H7 (cell line): ENCODE measurements around the gene PPP1R1B. TPM values are rescaled to one million over a fixed set of nuclear protein-coding genes. Genes with fewer than 3 reads are reported as not detected.
A peak's percentile ranks its signal among the peaks of the same experiment; 100 is the strongest.

ENCODE experiments used
- DNase-seq: peaks from one replicate; pipeline ENCODE4 v3.0.0; 2012
- H3K27me3 ChIP-seq: 2 replicates; pipeline ENCODE4 v1.6.0; 2011; ENCODE audit warnings: mild to moderate bottlenecking, low read length; ENCODE audit not compliant: control insufficient read depth, insufficient read depth
- H3K36me3 ChIP-seq: replicated peaks from 2 replicates; pipeline ENCODE4 v1.5.1; 2011; ENCODE audit warnings: low read length; ENCODE audit not compliant: control insufficient read depth, insufficient read depth
- H3K4me3 ChIP-seq: 2 replicates; pipeline ENCODE4 v1.5.1; 2011; ENCODE audit warnings: low read depth, mild to moderate bottlenecking, control low read depth, low read length, moderate library complexity; ENCODE audit not compliant: insufficient read depth
- total RNA-seq: library from RNA; depleted of rRNA; stranded (reverse); fragments of >200 nt; shearing (Covaris generic); gene quantifications from 2 replicates; pipeline ENCODE4 v1.2.3, GENCODE V29; 2014

Gene PPP1R1B
- total RNA-seq, 1 experiment from 2014 or later, result 8.3 TPM

GRCh38 chr17:39659279-39660010 lies 32.7 kb downstream of the PPP1R1B start:
- no peak for DNase-seq
- H3K36me3 ChIP-seq, result peaks cover 4% of the 10 kb centered on the region

GRCh38 chr17:39660011-39660360 lies 33.2 kb downstream of the PPP1R1B start:
- peaks cover 4% of the 10 kb centered on the region for H3K36me3 ChIP-seq
- DNase-seq, result no peak
- H3K27me3 ChIP-seq, result no peaks in the 10 kb centered on the region; the same call in 1 of the 2 replicates
- no peak overlapping the region for H3K4me3 ChIP-seq

More at GRCh38 chr17:39659279-39660010, 32.7 kb downstream of the PPP1R1B start:
- H3K4me3 ChIP-seq, result no peak overlapping the region
- no peaks in the 10 kb centered on the region; the same call in 1 of the 2 replicates for H3K27me3 ChIP-seq

- peaks cover 4% of the 10 kb centered on the region for H3K36me3 ChIP-seq
- no peak overlapping the region for H3K4me3 ChIP-seq
- peaks cover 2% of the 10 kb centered on the region; the same call in 1 of the 2 replicates for H3K27me3 ChIP-seq
- DNase-seq, result no peak
Measured at GRCh38 chr17:39660397-39661385, 33.9 kb downstream of the PPP1R1B start.

GRCh38 chr17:39661744-39662541 lies 35.2 kb downstream of the PPP1R1B start:
- peaks cover 4% of the 10 kb centered on the region for H3K36me3 ChIP-seq
- DNase-seq, result no peak
- no peak overlapping the region for H3K4me3 ChIP-seq
- H3K27me3 ChIP-seq, result peaks cover 14% of the 10 kb centered on the region

DNA sequence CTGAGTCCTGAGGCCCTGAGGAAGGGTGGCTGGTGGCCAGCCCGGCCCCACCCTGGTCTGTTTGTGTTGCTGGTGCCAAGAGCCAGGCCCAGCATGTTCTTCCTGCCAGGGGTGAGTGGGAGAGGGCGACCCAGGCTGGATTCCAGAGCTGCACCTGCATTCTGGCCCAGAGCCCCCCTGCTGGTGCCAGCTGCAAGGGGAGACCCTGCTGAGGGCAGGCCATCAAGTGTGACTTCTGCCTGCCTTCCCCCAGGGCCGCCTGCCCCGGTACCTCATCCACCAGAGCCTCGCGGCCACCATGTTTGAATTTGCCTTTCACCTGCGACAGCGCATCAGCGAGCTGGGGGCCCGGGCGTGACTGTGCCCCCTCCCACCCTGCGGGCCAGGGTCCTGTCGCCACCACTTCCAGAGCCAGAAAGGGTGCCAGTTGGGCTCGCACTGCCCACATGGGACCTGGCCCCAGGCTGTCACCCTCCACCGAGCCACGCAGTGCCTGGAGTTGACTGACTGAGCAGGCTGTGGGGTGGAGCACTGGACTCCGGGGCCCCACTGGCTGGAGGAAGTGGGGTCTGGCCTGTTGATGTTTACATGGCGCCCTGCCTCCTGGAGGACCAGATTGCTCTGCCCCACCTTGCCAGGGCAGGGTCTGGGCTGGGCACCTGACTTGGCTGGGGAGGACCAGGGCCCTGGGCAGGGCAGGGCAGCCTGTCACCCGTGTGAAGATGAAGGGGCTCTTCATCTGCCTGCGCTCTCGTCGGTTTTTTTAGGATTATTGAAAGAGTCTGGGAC lies 36.0 kb downstream of the PPP1R1B start:
- Histone ChIP-seq H3K4me3 (no peak overlapping the region), H3K27me3 (peaks cover 22% of the 10 kb centered on the region), H3K36me3 (peaks cover 4% of the 10 kb centered on the region)
- peak; percentile 77 for DNase-seq

DNA sequence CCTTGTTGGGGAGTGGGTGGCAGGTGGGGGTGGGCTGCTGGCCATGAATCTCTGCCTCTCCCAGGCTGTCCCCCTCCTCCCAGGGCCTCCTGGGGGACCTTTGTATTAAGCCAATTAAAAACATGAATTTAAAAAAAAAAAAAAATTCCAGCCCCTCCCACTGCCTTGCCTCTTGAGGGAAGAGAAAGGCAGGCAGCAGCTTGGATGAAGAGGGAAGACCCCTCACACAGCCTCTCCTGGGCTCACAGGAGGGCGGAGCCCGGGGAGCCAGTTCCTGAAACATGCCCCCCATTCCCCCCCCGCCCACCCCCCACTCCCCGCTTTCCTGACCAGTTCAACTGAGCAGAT lies 36.6 kb downstream of the PPP1R1B start:
- Histone ChIP-seq H3K36me3 (peaks cover 4% of the 10 kb centered on the region), H3K4me3 (peak overlapping the region; percentile 38; the same call in 1 of the 2 replicates), H3K27me3 (peaks cover 28% of the 10 kb centered on the region)
- peak; percentile 88 for DNase-seq

DNA sequence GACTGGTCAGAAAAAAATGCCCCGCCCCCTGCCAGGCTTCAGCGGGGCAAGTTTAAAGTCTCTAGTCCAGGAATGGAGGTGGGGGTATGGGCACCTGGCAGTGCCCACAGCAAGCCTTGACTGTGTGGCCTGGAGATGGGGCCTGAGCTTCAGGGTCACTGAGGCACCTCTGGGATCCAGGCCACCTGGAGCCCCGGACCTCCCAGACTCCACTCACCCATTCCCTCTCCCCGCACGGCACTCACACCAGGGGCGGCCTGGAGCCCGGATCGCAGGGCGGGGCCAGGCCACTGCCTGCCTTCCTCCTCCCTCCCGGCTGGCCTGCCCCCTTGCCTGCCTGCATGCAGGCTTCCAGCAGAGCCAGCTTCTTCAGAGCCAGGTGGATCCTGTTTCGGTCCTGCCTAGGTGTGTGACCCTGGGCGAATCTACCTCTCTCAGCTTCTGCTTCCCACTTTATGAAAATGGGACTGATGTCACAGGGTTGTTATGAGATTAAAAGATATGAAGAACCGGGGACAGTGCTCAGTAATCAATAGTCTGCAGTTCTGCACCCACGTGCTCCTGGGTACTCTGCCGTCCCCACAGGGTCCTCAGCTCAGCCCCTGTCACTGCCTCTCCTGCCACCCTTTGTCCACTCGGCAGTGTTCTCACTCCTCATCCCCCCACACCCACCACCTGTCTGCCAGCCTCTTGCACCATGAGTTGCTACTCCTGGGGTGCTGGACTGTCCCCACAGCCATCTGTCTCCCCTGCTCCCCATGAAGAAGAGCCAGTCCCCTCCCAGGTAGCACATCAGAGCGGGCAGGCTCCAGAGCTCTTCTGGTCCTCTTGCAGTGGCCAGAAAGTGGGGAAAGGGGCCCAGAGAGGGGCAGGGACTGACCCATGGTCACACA lies 37.2 kb downstream of the PPP1R1B start:
- Histone ChIP-seq H3K36me3 (peaks cover 4% of the 10 kb centered on the region), H3K27me3 (peaks cover 33% of the 10 kb centered on the region), H3K4me3 (peak overlapping the region; percentile 38)
- peak; percentile 95 for DNase-seq

- no peak within 1 kb of the TSS; the same call in 1 of the 2 replicates for H3K4me3 ChIP-seq
- DNase-seq, result peak; percentile 57
- H3K36me3 ChIP-seq, result peaks cover 3% of the 10 kb centered on the region
- H3K27me3 ChIP-seq, result peaks cover 36% of the 10 kb centered on the region
Measured at GRCh38 chr17:39664581-39665561, 38.1 kb downstream of the PPP1R1B start, which contains the start of gene TCAP. TSS of gene TCAP (plus strand) at chr17:39665349. CDS start at chr17:39665360, 11 bp downstream.

DNA sequence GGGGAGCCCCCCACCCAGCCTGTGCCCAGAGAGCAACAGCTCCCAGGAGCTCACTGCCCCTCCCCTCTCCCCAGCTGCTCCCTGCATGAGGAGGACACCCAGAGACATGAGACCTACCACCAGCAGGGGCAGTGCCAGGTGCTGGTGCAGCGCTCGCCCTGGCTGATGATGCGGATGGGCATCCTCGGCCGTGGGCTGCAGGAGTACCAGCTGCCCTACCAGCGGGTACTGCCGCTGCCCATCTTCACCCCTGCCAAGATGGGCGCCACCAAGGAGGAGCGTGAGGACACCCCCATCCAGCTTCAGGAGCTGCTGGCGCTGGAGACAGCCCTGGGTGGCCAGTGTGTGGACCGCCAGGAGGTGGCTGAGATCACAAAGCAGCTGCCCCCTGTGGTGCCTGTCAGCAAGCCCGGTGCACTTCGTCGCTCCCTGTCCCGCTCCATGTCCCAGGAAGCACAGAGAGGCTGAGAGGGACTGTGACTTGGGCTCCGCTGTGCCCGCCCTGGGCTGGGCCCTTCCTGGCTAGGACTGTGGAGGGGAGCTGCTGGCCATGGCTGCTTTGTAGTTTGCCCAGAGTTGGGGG lies 39.0 kb downstream of the PPP1R1B start:
- Histone ChIP-seq H3K36me3 (peaks cover 2% of the 10 kb centered on the region), H3K4me3 (no peak overlapping the region), H3K27me3 (peaks cover 36% of the 10 kb centered on the region)
- peak; percentile 74 for DNase-seq

GRCh38 chr17:39666231-39666600 lies 39.5 kb downstream of the PPP1R1B start:
- DNase-seq, result peak; percentile 69
- Histone ChIP-seq H3K4me3 (no peak overlapping the region), H3K27me3 (peaks cover 36% of the 10 kb centered on the region), H3K36me3 (peaks cover under 1% of the 10 kb centered on the region)

DNA sequence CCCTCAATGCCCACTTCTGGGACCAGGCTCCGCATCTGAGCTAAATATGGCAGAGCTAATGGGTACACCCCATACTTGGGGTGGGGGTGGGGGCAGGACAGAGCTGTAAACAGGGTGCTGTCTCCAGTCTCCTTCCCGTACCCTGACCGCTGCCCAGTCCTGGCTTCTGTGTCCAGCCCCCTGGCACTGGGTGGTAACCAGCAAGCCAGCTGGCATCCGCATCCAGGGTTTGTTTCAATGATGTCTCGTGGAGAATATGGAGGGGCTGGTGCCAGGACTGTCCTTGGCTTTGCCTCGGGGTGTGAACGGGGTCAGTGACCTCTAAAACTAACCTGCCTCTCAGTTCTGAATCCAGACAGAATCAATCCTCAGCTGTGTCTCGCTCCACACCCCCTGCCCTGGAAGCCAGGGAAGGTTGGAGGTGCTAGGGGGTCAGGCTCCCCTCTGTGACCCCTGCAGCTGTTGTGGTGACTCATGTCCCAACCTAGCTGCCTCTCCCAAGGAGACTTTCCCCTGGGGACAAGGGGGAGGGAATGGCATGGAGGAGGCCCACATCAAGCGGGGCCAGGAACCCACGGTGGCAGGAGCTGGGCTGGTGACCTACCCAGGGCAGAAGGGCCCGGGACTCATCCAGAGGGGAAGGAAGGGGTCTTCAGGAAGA lies 40.0 kb downstream of the PPP1R1B start:
- Histone ChIP-seq H3K27me3 (peaks cover 36% of the 10 kb centered on the region), H3K4me3 (0 out of 2 replicates have a peak overlapping the region, but pooled peaks have one; percentile 49), H3K36me3 (no peaks in the 10 kb centered on the region)
- DNase-seq, result peak; percentile 53
